ACC112 (cell line): Measurements from ENCODE around the gene PRTN3.
"Not testable (repeated sequence)": the region's sequence is repeated elsewhere in the genome, so short reads cannot be mapped to it uniquely, and the experiment has no call there.

Experiments
- H2AFZ ChIP-seq: fragments of 200-600 bp; sonication (generic); one replicate; pipeline ENCODE4 v1.6.0; 2017; ENCODE audit warnings: antibody characterized with exemption, low read length; ENCODE audit not compliant: unreplicated experiment
- H3K27ac ChIP-seq: fragments of 200-600 bp; sonication (generic); 2 replicates; pipeline ENCODE4 v1.5.1; 2014; ENCODE audit warnings: low read depth, mild to moderate bottlenecking, antibody characterized with exemption, low read length, moderate library complexity
- H3K27me3 ChIP-seq: fragments of 200-600 bp; sonication (generic); 2 replicates; pipeline ENCODE4 v1.6.1; 2014; ENCODE audit warnings: mild to moderate bottlenecking, antibody characterized with exemption, low read length, moderate library complexity, mixed read lengths; ENCODE audit not compliant: insufficient read depth
- H3K36me3 ChIP-seq: fragments of 200-600 bp; sonication (generic); 2 replicates; pipeline ENCODE4 v1.6.1; 2016; ENCODE audit warnings: mild to moderate bottlenecking, antibody characterized with exemption, low read length, moderate library complexity, mixed read lengths; ENCODE audit not compliant: insufficient read depth
- H3K4me1 ChIP-seq: fragments of 200-600 bp; sonication (generic); one replicate; pipeline ENCODE4 v1.6.1; 2016; ENCODE audit warnings: low read length, mixed read lengths; ENCODE audit not compliant: insufficient read depth, unreplicated experiment, control insufficient read depth
- H3K4me3 ChIP-seq: fragments of 200-600 bp; sonication (generic); 2 replicates; pipeline ENCODE4 v1.5.1; 2014; ENCODE audit warnings: mild to moderate bottlenecking, low read depth, low read length
- H3K79me2 ChIP-seq: fragments of 200-600 bp; sonication (generic); one replicate; pipeline ENCODE4 v1.6.0; 2016; ENCODE audit warnings: low read length; ENCODE audit not compliant: control insufficient read depth, unreplicated experiment, insufficient read depth

The PRTN3 gene

GRCh38 chr19:834216-834615, 6.6 kb upstream of the PRTN3 start:
- H3K27me3 ChIP-seq: no peaks in the 10 kb centered on the region
- H3K79me2 ChIP-seq: no peaks in the 10 kb centered on the region
- H3K27ac ChIP-seq: no peak overlapping the region
- H3K4me1 ChIP-seq: no peaks in the 10 kb centered on the region
- no peak overlapping the region for H2AFZ ChIP-seq
- no peak overlapping the region for H3K4me3 ChIP-seq
- H3K36me3 ChIP-seq: no peaks in the 10 kb centered on the region

GRCh38 chr19:835210-835810, 5.5 kb upstream of the PRTN3 start:
- no peak overlapping the region for H2AFZ ChIP-seq
- H3K4me3 ChIP-seq: no peak overlapping the region
- H3K27me3 ChIP-seq: no peaks in the 10 kb centered on the region
- no peaks in the 10 kb centered on the region for H3K4me1 ChIP-seq
- H3K36me3 ChIP-seq: no peaks in the 10 kb centered on the region
- no peak overlapping the region for H3K27ac ChIP-seq
- H3K79me2 ChIP-seq: no peaks in the 10 kb centered on the region

- not testable (repeated sequence) for H2AFZ ChIP-seq, H3K4me3 ChIP-seq, H3K27ac ChIP-seq, H3K4me1 ChIP-seq, H3K79me2 ChIP-seq, H3K36me3 ChIP-seq
- H3K27me3 ChIP-seq: peaks cover 11% of the 10 kb centered on the region
Observed at GRCh38 chr19:842802-843179, 2.0 kb downstream of the PRTN3 start.

GRCh38 chr19:843180-843835, 2.5 kb downstream of the PRTN3 start:
- Histone ChIP-seq H3K4me1 (no peaks in the 10 kb centered on the region), H3K27ac (no peak overlapping the region), H3K79me2 (no peaks in the 10 kb centered on the region), H3K4me3 (no peak overlapping the region), H2AFZ (no peak overlapping the region), H3K27me3 (peaks cover 16% of the 10 kb centered on the region), H3K36me3 (no peaks in the 10 kb centered on the region)

- no peak overlapping the region for H3K27ac ChIP-seq
- H3K4me1 ChIP-seq: no peaks in the 10 kb centered on the region
- no peak overlapping the region for H2AFZ ChIP-seq
- no peaks in the 10 kb centered on the region for H3K36me3 ChIP-seq
- peaks cover 17% of the 10 kb centered on the region for H3K27me3 ChIP-seq
- no peaks in the 10 kb centered on the region for H3K79me2 ChIP-seq
- no peak overlapping the region for H3K4me3 ChIP-seq
Observed at GRCh38 chr19:843836-844545, 3.2 kb downstream of the PRTN3 start.

- H2AFZ ChIP-seq: no peak overlapping the region
- H3K27ac ChIP-seq: no peak overlapping the region
- no peaks in the 10 kb centered on the region for H3K79me2 ChIP-seq
- H3K27me3 ChIP-seq: peaks cover 17% of the 10 kb centered on the region
- no peak overlapping the region for H3K4me3 ChIP-seq
- no peaks in the 10 kb centered on the region for H3K4me1 ChIP-seq
- H3K36me3 ChIP-seq: no peaks in the 10 kb centered on the region
Observed at GRCh38 chr19:844546-844971, 3.8 kb downstream of the PRTN3 start.

- Histone ChIP-seq H3K27ac (no peak overlapping the region), H2AFZ (no peak overlapping the region), H3K27me3 (peaks cover 17% of the 10 kb centered on the region)
Observed at GRCh38 chr19:845707-846521, 5.1 kb downstream of the PRTN3 start.

GRCh38 chr19:848386-848921, 7.7 kb downstream of the PRTN3 start:
- Histone ChIP-seq H3K27me3 (peaks cover 16% of the 10 kb centered on the region), H3K79me2 (no peaks in the 10 kb centered on the region)

More at GRCh38 chr19:845707-846521, 5.1 kb downstream of the PRTN3 start:
- Histone ChIP-seq H3K4me3 (no peak overlapping the region), H3K4me1 (peaks cover 3% of the 10 kb centered on the region), H3K36me3 (no peaks in the 10 kb centered on the region), H3K79me2 (no peaks in the 10 kb centered on the region)

GRCh38 chr19:849195-849594, 8.4 kb downstream of the PRTN3 start:
- H3K27ac ChIP-seq, H3K4me3 ChIP-seq, H3K4me1 ChIP-seq, H3K79me2 ChIP-seq, H2AFZ ChIP-seq, H3K36me3 ChIP-seq: not testable (repeated sequence)
- H3K27me3 ChIP-seq: peaks cover 10% of the 10 kb centered on the region

More at GRCh38 chr19:848386-848921, 7.7 kb downstream of the PRTN3 start:
- Histone ChIP-seq H3K4me3 (no peak overlapping the region), H3K36me3 (no peaks in the 10 kb centered on the region), H3K4me1 (peaks cover 4% of the 10 kb centered on the region), H2AFZ (no peak overlapping the region), H3K27ac (no peak overlapping the region)

- Histone ChIP-seq H3K4me3 (peak overlapping the region; percentile 44; the same call in 1 of the 2 replicates), H3K27ac (peak overlapping the region; percentile 81), H2AFZ (no peak overlapping the region), H3K79me2 (no peaks in the 10 kb centered on the region), H3K4me1 (peaks cover 4% of the 10 kb centered on the region), H3K27me3 (peaks cover 10% of the 10 kb centered on the region; the same call in 1 of the 2 replicates), H3K36me3 (no peaks in the 10 kb centered on the region)
Observed at GRCh38 chr19:850221-850978, 9.6 kb downstream of the PRTN3 start.
